ENCODE results near the gene GCNA. TPM values are rescaled to one million over a fixed set of nuclear protein-coding genes. Genes with fewer than 3 reads are reported as not detected.
A peak's percentile ranks its signal among the peaks of the same experiment; 100 is the strongest.

Gene GCNA
- total RNA-seq, 1 donor = 2.6 TPM

DNA sequence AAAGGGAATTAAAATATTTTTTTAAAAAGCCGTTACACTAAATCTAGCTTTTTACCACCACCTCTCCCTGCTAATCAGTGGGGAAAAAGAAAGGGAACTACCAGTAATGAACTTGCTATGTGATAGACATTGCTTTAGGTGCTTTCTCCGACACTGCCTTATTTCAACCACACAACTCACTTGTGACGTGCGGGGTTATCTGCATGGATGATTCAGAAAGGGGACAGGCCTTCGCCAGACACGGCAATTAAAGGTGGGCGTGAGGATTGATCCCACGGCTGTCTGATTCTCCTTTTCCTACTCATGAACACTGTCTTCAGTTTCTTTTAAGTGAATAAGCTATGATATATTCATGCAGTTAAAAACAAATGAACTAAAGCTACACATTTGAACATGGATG, 41.0 kb downstream of the GCNA start:
- no peak overlapping the region for H3K4me3 ChIP-seq (ENCODE audit: low read depth, low read length)
- no peak for DNase-seq (ENCODE audit: low read depth)
- TF ChIP-seq, protein P1, sequence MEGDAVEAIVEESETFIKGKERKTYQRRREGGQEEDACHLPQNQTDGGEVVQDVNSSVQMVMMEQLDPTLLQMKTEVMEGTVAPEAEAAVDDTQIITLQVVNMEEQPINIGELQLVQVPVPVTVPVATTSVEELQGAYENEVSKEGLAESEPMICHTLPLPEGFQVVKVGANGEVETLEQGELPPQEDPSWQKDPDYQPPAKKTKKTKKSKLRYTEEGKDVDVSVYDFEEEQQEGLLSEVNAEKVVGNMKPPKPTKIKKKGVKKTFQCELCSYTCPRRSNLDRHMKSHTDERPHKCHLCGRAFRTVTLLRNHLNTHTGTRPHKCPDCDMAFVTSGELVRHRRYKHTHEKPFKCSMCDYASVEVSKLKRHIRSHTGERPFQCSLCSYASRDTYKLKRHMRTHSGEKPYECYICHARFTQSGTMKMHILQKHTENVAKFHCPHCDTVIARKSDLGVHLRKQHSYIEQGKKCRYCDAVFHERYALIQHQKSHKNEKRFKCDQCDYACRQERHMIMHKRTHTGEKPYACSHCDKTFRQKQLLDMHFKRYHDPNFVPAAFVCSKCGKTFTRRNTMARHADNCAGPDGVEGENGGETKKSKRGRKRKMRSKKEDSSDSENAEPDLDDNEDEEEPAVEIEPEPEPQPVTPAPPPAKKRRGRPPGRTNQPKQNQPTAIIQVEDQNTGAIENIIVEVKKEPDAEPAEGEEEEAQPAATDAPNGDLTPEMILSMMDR (IDR thresholded peaks at IDR 0.05; ENCODE audit: insufficient read depth, low read depth, low read length) = no peak

DNA sequence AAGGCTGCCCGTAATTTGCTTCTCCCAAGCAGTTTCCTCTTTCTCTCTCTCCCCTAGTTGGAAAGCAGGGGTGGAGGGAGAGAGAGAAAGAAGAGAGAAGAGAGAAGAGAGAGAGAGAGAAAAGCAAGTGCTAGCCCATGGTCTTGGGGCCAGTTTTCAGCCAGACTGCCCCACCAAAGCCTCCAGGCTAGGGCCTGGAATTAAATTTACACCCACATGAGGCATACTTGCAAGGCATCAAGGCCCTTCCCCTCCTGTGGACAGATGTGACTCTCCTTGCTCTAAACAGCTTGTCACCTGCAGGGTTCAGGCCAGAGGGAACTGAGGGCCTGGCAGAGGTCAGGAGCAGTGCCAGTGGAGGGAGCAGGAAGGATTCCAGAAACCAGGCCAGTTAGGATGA, 41.7 kb downstream of the GCNA start:
- DNase-seq (ENCODE audit: low read depth) = no peak
- TF ChIP-seq, protein P1 (IDR thresholded peaks at IDR 0.05; ENCODE audit: insufficient read depth, low read depth, low read length) = no peak
- no peak overlapping the region for H3K4me3 ChIP-seq (ENCODE audit: low read depth, low read length)

DNA sequence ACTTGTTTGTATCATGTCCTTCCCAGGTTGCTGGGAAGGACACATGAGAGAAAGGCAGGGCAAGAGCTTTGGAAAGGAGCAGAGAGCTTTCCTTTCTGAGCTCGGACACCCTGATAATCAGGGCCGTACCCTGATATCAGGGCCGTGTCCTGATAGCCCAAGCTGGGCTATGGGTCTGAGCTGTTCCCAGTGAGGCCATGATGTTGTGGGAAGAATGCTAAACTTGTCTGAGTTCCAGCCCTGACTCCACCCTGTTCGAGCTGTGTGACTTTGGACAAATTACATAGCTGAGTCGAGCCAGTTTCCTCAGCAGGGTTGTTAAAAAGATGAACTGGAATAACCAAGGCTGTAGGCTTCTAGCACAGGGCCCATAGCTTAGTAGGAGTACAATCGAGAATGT, 43.4 kb downstream of the GCNA start:
- TF ChIP-seq, protein P1 (IDR thresholded peaks at IDR 0.05; ENCODE audit: insufficient read depth, low read depth, low read length) = no peak
- DNase-seq (ENCODE audit: low read depth) = peak; percentile 12
- H3K4me3 ChIP-seq (ENCODE audit: low read depth, low read length) = no peak overlapping the region

DNA sequence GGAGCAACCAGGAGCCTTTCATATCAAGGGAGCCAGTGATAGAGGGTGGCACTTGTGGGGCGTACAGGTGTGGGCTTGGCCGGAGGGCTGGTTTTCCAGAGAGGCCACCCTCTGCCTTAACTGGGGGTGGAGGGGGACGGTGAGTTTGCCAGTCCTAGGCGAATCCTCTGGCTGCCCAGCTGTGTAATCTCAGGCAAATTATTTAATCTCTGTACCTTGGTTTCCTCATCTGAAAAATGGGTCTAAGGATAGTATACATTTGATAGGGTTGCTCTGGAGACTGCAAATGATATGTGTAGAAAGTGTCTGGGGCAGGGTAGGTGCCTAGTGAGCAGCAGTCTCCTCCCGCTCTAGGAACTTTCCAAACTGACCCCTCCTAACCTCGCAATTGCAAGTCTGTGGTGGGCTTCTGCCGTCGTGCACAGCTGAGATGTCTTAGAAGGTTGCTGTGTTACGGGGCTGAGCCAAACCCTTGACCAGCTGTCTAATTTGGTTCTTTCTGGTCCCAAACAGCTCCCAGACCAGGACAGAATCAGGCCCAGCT, 43.9 kb downstream of the GCNA start:
- DNase-seq (ENCODE audit: low read depth) = no peak
- TF ChIP-seq, protein P1 (IDR thresholded peaks at IDR 0.05; ENCODE audit: insufficient read depth, low read depth, low read length) = no peak
- no peak overlapping the region for H3K4me3 ChIP-seq (ENCODE audit: low read depth, low read length)

DNA sequence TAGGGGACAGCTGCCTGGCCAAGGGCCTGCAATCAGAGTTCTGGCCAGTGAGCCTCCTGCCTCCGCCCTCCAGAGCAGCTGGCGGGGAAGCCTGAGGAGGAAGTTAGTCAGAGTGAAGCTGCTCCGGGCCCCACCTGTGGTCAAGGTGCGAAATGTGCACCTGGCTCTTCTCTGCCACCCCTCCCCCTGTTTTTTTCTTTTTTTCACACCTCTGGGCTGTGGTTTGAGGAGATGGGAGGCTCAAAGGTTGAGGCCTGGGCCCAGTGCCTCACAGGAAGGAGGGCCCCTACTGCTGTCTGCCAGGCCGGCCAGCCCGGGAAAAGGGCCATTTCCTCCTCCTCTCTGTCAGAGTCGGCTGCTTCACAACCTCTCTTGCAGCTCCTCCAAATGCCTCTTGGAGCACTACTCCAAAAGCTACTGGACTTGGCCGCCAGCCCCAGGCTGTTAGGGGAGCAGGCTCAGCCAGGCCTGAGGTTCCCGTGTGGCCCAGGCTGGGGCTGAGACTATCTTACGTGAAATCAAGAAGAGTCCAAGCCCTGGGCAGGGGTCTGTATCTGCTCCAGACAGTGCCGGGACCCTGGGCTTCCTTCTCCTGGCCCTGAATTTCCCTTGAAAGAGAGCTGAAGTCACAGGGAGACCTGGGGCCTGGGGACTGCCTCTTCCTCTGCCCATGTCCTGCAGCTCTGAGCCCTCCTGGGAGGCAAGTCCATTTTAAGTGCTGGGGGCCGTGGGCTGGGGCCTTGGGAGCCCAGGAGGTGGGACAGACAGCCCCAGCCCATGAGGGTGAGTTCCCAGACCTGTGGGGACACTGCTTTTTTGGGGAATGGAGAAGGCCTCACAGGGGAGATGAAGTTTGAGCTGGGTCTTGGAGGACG, 44.6 kb downstream of the GCNA start:
- TF ChIP-seq, protein P1 (IDR thresholded peaks at IDR 0.05; ENCODE audit: insufficient read depth, low read depth, low read length) = peak; percentile 23
- no peak overlapping the region for H3K4me3 ChIP-seq (ENCODE audit: low read depth, low read length)
- peak; percentile 52 for DNase-seq (ENCODE audit: low read depth)

DNA sequence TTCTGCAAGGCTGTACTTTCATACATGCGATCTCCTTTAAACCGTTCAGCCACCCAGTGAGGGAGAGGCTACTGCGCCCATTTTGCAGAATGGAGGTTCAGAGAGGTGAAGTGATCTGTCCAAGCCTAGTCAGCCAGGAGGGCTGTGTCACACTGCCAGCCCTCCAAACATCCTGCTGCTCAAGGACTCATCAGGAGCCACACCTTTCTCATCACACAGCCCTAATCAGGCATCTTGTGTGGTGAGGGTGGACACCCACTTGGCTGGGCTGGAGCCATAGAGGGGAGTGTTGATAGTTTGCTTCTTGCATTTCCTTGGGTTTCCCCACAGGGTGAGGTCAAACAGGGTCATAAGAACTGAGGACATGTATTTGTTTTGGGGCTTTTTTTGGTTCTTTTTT, 45.5 kb downstream of the GCNA start:
- TF ChIP-seq, protein P1 (IDR thresholded peaks at IDR 0.05; ENCODE audit: insufficient read depth, low read depth, low read length) = no peak
- H3K4me3 ChIP-seq (ENCODE audit: low read depth, low read length) = no peak overlapping the region
- no peak for DNase-seq (ENCODE audit: low read depth)

Measured in fibroblast of villous mesenchyme (primary cell).